ENCODE data around the gene ZFP36.

The ZFP36 gene

DNA sequence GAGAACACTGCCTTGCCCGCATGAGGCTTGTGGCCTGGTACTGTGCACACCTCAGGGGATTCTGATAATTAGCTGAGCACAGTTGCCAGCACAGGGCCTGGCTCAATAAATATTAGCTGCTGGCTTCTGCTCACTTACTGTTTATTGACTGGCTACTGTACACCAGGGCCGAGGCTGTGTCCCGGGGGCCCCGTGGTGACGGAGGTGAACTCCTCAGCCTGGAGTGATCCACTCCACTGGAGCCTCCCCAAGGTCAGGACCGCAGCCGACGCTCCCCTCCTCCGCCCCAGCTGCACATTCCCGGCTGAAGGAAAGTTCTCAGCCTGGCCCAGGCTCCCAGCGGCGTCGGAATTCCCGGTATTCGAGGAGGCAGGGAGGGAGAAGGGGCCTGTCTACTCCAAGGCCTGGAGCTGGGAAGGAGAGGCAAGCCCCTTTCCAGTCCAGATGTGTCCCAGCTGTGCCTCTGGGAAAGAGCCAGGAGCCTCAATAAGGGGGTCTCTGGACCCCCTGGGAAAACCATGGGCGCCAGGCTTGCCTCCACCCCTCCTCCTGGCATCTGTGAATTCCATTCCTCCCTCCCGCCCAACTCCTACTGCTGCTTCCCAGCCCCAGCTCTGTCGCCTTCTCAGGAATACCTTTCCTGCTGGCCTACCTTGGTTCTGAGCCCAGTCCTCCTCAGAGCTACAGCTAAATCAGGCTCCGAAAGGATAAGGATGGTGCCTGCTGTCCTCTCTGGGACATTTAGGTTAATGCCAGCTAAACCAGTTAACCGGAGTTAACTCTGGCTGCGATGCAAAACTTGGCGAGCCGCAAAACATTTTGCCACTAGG lies 21.9 kb downstream of the ZFP36 start:
- Histone ChIP-seq H3K27me3 (ENCODE audit: low read depth, low read length) (no peaks in the 10 kb centered on the region), H3K9ac (ENCODE audit: low read length) (no peak overlapping the region)

DNA sequence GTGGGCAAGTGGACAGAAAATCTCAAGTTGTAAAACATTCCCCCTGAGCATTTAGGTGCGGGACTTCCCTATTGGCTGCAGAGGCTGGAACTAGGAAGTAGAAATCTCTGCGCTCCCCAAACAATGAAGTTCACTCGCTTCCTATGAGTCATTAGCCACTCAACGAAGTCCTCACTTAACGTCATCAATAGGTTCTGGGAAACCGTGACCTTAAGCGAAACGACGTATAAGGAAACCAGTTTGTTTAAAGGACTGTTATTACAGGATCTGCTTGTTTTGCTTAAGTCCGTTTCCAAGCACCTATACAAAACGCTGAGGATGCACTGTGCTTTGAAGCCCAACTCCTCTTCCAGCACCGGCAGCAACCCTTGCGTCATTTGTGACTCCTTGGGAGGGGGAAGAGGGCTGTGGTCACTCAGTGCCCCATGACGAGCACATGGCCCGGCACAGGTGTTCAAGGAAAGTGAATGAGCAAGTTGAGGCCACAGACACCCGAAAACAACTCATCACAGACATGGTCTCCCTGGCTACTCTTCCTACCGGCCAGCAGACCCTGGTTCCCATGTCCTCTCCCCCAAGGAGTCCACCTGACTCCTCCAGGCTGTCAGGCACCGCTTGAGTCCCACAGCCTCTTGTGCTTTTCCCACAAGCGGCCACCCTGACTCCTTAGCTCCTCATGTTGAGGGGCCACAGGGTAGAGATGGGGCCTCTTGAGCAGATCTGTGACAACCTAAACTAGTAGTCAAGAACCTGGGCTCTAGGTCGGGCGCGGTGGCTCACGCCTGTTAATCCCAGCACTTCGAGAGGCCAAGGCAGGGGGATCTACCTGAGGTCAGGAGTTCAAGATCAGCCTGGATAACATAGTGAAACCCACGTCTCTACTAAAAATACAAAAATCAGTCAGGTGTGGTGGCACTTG lies 24.3 kb downstream of the ZFP36 start:
- Histone ChIP-seq H4K20me1 (ENCODE audit: insufficient read depth, low read length) (peaks cover 24% of the 10 kb centered on the region), H3K4me1 (ENCODE audit: low read length) (peaks cover 42% of the 10 kb centered on the region), H3K4me3 (ENCODE audit: low read length) (peak overlapping the region; percentile 1; the same call in 1 of the 2 replicates), H3K9ac (ENCODE audit: low read length) (peak overlapping the region; percentile 3; the same call in 1 of the 2 replicates), H3K4me2 (ENCODE audit: low read length) (peak overlapping the region; percentile 55), H3K27ac (ENCODE audit: low read length) (peak overlapping the region; percentile 73), H3K79me2 (ENCODE audit: low read length) (peaks cover 27% of the 10 kb centered on the region), H3K27me3 (ENCODE audit: low read depth, low read length) (no peaks in the 10 kb centered on the region), H2AFZ (ENCODE audit: low read depth, low read length) (no peak overlapping the region), H3K9me3 (ENCODE audit: insufficient read depth, low read length) (no peaks in the 10 kb centered on the region), H3K36me3 (replicated peaks; ENCODE audit: low read depth, low read length) (peaks cover 35% of the 10 kb centered on the region)
- no peak for TF ChIP-seq EZH2phosphoT487 (IDR thresholded peaks at IDR 0.05; ENCODE audit: low read depth)
- TF ChIP-seq, protein P1, sequence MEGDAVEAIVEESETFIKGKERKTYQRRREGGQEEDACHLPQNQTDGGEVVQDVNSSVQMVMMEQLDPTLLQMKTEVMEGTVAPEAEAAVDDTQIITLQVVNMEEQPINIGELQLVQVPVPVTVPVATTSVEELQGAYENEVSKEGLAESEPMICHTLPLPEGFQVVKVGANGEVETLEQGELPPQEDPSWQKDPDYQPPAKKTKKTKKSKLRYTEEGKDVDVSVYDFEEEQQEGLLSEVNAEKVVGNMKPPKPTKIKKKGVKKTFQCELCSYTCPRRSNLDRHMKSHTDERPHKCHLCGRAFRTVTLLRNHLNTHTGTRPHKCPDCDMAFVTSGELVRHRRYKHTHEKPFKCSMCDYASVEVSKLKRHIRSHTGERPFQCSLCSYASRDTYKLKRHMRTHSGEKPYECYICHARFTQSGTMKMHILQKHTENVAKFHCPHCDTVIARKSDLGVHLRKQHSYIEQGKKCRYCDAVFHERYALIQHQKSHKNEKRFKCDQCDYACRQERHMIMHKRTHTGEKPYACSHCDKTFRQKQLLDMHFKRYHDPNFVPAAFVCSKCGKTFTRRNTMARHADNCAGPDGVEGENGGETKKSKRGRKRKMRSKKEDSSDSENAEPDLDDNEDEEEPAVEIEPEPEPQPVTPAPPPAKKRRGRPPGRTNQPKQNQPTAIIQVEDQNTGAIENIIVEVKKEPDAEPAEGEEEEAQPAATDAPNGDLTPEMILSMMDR (IDR thresholded peaks at IDR 0.05; ENCODE audit: low read depth, low read length) = no peak

More for the DNA sequence above, 21.9 kb downstream of the ZFP36 start:
- peaks cover 28% of the 10 kb centered on the region for H3K4me1 ChIP-seq (ENCODE audit: low read length)
- TF ChIP-seq, protein P1 (IDR thresholded peaks at IDR 0.05; ENCODE audit: low read depth, low read length) = no peak
- no peak for TF ChIP-seq EZH2phosphoT487 (IDR thresholded peaks at IDR 0.05; ENCODE audit: low read depth)
- no peak overlapping the region for H2AFZ ChIP-seq (ENCODE audit: low read depth, low read length)
- H4K20me1 ChIP-seq (ENCODE audit: insufficient read depth, low read length) = peaks cover 12% of the 10 kb centered on the region
- peaks cover 26% of the 10 kb centered on the region for H3K36me3 ChIP-seq (replicated peaks; ENCODE audit: low read depth, low read length)
- no peak overlapping the region for H3K27ac ChIP-seq (ENCODE audit: low read length)
- H3K79me2 ChIP-seq (ENCODE audit: low read length) = peaks cover 4% of the 10 kb centered on the region
- no peaks in the 10 kb centered on the region for H3K9me3 ChIP-seq (ENCODE audit: insufficient read depth, low read length)
- no peak overlapping the region for H3K4me2 ChIP-seq (ENCODE audit: low read length)
- H3K4me3 ChIP-seq (ENCODE audit: low read length) = no peak overlapping the region

DNA sequence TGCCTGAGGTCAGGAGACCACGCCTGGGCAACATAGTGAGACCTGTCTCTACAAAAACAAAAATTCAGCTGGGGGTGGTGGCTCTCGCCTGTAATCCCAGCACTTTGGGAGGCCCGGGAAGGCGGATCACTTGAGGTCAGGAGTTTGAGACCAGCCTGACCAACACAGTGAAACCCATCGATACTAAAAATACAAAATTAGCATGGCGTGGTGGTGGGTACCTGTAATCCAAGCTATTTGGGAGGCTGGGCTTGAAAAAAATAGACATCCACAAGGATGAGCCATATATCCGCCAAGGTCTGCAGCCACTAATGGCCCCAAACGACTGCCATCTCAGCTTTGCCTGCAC lies 26.0 kb downstream of the ZFP36 start:
- Histone ChIP-seq H3K9ac (ENCODE audit: low read length) (no peak overlapping the region), H3K4me2 (ENCODE audit: low read length) (no peak overlapping the region), H4K20me1 (ENCODE audit: insufficient read depth, low read length) (peaks cover 20% of the 10 kb centered on the region), H3K9me3 (ENCODE audit: insufficient read depth, low read length) (no peaks in the 10 kb centered on the region), H3K4me3 (ENCODE audit: low read length) (no peak overlapping the region), H3K27ac (ENCODE audit: low read length) (no peak overlapping the region), H3K36me3 (replicated peaks; ENCODE audit: low read depth, low read length) (peaks cover 35% of the 10 kb centered on the region), H2AFZ (ENCODE audit: low read depth, low read length) (no peak overlapping the region), H3K27me3 (ENCODE audit: low read depth, low read length) (no peaks in the 10 kb centered on the region), H3K4me1 (ENCODE audit: low read length) (peaks cover 47% of the 10 kb centered on the region), H3K79me2 (ENCODE audit: low read length) (peaks cover 30% of the 10 kb centered on the region)
- no peak for TF ChIP-seq EZH2phosphoT487 (IDR thresholded peaks at IDR 0.05; ENCODE audit: low read depth)
- TF ChIP-seq, protein P1 (IDR thresholded peaks at IDR 0.05; ENCODE audit: low read depth, low read length) = no peak
